ENCODE measurements around the gene RRAGB.
"Not testable (repeated sequence)": the region's sequence is repeated elsewhere in the genome, so short reads cannot be mapped to it uniquely, and the experiment has no call there.

The RRAGB gene

DNA sequence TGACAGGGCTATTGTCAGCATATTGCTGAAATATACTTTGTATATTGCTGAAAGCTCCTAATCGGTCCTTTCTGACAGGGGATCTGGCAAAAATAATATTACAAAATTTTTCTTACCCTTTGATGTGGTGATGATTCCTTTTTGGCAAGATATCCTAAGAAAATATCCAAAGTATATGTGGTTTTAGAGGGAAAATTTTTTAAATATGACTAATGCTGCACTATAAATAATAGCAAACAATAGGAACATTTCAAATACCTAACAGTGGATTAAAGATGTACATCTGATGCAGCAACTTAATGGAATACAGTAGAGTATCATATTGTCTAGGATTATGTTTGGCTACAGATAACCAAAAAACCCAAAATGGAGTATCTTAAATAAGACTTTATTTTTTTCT is 49.6 kb downstream of the RRAGB start:
- TF ChIP-seq, protein P1, sequence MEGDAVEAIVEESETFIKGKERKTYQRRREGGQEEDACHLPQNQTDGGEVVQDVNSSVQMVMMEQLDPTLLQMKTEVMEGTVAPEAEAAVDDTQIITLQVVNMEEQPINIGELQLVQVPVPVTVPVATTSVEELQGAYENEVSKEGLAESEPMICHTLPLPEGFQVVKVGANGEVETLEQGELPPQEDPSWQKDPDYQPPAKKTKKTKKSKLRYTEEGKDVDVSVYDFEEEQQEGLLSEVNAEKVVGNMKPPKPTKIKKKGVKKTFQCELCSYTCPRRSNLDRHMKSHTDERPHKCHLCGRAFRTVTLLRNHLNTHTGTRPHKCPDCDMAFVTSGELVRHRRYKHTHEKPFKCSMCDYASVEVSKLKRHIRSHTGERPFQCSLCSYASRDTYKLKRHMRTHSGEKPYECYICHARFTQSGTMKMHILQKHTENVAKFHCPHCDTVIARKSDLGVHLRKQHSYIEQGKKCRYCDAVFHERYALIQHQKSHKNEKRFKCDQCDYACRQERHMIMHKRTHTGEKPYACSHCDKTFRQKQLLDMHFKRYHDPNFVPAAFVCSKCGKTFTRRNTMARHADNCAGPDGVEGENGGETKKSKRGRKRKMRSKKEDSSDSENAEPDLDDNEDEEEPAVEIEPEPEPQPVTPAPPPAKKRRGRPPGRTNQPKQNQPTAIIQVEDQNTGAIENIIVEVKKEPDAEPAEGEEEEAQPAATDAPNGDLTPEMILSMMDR (IDR thresholded peaks at IDR 0.05; ENCODE audit: low read depth, low read length), result no peak
- peak; percentile 33 to 36 for DNase-seq (ENCODE audit: low read depth in 2 of 2)
- H3K4me3 ChIP-seq (replicated peaks in 1 of 2; ENCODE audit: low read depth in 2 of 2, low read length in 2 of 2), result no peak overlapping the region

DNA sequence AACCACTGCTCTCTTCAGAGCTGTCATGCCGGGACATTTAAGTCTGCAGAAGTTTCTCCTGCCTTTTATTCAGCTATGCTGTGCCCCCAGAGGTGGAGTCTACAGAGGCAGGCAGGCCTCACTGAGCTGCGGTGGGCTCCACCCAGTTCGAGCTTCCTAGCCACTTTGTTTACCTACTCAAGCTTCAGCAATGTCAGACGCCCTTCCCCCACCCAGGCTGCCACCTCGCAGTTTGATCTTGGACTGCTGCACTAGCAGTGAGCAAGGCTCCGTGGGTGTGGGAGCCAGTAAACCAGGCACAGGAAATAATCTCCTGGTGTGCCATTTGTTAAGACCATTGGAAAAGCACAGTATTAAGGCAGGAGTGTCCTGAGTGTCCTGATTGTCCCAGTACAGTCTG is 56.9 kb downstream of the RRAGB start:
- not testable (repeated sequence) for H3K4me3 ChIP-seq (replicated peaks in 1 of 2; ENCODE audit: low read depth in 2 of 2, low read length in 2 of 2); DNase-seq (ENCODE audit: low read depth in 2 of 2)

DNA sequence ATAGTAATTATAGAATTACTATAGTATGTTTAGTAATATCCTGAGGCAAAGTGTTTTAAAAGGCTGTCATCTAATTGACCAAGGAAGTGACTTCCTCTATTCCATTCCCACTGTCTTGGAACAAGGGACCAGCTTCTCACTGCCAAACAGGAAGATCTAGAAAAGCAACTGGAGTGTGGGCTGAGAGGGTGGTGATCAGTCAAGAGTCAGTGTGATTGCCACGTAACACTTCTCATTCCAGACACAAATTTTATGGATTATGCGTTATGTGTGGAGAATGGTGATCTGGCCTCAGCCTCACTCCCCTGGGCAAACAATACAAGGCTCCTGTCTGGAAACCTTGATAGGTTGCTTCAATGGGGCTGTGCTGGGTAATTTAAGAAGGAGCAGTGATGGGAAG is 60.0 kb downstream of the RRAGB start:
- no peak for DNase-seq (ENCODE audit: low read depth in 2 of 2)
- TF ChIP-seq, protein P1 (IDR thresholded peaks at IDR 0.05; ENCODE audit: low read depth, low read length), result no peak
- H3K4me3 ChIP-seq (replicated peaks in 1 of 2; ENCODE audit: low read depth in 2 of 2, low read length in 2 of 2), result no peak overlapping the region

DNA sequence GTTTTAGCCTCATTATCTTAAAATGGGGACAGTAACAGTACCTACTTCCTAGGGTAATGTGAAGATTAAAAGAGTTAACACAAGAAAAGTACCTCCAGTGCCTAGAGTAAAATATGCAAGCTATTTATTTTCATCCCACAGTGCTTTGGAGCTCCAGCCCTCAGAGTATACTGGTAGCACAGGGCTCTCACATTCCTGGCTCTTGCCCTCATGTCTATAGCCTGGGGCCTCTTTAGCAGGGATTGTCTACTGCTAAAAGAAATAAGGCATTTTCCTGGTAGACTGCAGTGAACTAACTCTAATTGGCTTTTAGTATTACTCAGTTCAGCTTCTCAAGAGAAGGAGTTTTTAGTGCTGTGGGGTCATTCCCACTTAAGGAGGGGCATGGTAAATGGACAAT is 60.8 kb downstream of the RRAGB start:
- no peak overlapping the region for H3K4me3 ChIP-seq (replicated peaks in 1 of 2; ENCODE audit: low read depth in 2 of 2, low read length in 2 of 2)
- DNase-seq (ENCODE audit: low read depth in 2 of 2), result no peak
- TF ChIP-seq, protein P1 (IDR thresholded peaks at IDR 0.05; ENCODE audit: low read depth, low read length), result no peak

DNA sequence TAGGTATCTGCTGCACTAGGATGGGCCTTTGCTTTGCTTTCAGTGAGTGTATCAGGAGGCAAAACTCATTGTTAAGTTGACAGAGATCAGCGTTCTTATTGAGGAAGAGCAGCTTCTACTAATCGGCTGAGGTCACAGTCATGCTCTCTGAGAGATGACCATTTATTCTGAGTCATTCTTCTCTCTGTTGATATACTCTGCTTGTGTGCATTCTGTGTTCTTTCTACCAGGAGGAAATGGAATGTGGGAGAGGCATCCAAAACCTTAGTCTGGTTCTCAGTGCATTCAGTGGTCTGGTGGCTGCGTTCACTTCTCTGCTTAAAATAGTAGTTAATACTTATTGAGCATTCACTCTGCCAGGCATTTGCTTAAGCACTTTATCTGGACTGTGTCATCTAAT is 66.2 kb downstream of the RRAGB start:
- TF ChIP-seq, protein P1 (IDR thresholded peaks at IDR 0.05; ENCODE audit: low read depth, low read length), result no peak
- H3K4me3 ChIP-seq (replicated peaks in 1 of 2; ENCODE audit: low read depth in 2 of 2, low read length in 2 of 2), result no peak overlapping the region
- DNase-seq (ENCODE audit: low read depth in 2 of 2), result peak in 1 of 2 donors; percentile 6

DNA sequence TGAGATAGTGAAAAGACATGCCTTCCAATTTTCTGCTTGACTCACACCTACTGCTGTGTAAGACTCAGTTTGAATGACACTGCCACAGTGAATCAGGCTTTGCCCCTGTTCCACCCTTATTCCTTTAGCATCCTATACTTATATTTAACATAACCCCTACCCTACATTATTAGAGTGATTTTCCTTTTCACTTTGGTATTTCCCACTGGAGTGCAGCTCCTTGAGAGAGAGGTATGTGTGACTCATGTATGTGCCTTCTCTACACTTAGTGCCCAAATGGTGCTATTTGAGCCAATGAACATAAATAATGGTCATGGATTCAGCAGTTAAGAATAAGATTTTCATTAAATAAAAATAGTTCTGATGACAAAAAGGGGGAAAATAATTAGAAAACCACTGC is 69.5 kb downstream of the RRAGB start:
- DNase-seq (ENCODE audit: low read depth in 2 of 2), result no peak
- TF ChIP-seq, protein P1 (IDR thresholded peaks at IDR 0.05; ENCODE audit: low read depth, low read length), result no peak
- no peak overlapping the region for H3K4me3 ChIP-seq (replicated peaks in 1 of 2; ENCODE audit: low read depth in 2 of 2, low read length in 2 of 2)

DNA sequence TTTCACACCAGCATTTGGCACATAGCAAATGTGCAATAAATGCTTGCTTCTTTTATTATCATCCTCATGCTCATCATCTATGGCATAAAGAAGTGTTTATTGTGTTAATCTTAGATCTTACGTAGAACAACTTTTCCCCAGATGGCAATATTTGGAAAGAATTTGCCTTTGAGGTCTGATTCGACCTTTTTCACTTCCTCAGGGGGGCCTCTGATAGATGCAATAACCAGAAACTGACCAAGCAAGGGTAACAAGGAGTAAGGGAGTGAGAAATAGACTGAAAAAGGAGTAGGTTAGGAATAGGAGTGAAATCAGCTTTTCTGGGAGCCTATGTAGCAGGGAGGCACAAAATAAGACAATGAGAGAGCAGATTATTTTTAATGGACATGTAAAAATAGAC is 70.2 kb downstream of the RRAGB start:
- DNase-seq (ENCODE audit: low read depth in 2 of 2), result no peak
- TF ChIP-seq, protein P1 (IDR thresholded peaks at IDR 0.05; ENCODE audit: low read depth, low read length), result no peak
- H3K4me3 ChIP-seq (replicated peaks in 1 of 2; ENCODE audit: low read depth in 2 of 2, low read length in 2 of 2), result no peak overlapping the region
